HL-60 (cell line): ENCODE data around the gene CHPF2.

Source experiments
- CTCF ChIP-seq: IDR thresholded peaks from one replicate; pipeline ENCODE4 v1.5.1; 2011; ENCODE audit warnings: low read length, control low read depth, inconsistent platforms; ENCODE audit not compliant: insufficient read depth
- POLR2AphosphoS5 ChIP-seq: IDR thresholded peaks from 2 replicates; pipeline ENCODE4 v1.6.1; 2012; ENCODE audit warnings: low read depth

DNA sequence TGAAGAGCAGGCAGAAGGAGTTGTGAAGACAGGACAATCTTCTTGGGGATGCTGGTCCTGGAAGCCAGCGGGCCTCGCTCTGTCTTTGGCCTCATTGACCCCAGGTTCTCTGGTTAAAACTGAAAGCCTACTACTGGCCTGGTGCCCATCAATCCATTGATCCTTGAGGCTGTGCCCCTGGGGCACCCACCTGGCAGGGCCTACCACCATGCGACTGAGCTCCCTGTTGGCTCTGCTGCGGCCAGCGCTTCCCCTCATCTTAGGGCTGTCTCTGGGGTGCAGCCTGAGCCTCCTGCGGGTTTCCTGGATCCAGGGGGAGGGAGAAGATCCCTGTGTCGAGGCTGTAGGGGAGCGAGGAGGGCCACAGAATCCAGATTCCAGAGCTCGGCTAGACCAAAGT lies 1.5 kb downstream of the CHPF2 start:
- TF ChIP-seq POLR2AphosphoS5: no peak
- TF ChIP-seq CTCF: no peak
